CD4-positive, alpha-beta T cell treated with Interleukin-6 at 100 ng/mL for 8 hours (primary cell): ENCODE results near the gene KRTAP21-3.
"Not testable (repeated sequence)": the region's sequence is repeated elsewhere in the genome, so short reads cannot be mapped to it uniquely, and the experiment has no call there.

Source experiments
- DNase-seq: peaks from one replicate; pipeline ENCODE4 v3.0.0-alpha.2; 2020; ENCODE audit warnings: mixed read lengths, low spot score

KRTAP21-3 gene

GRCh38 chr21:30718239-30718909 is at the start of gene KRTAP21-3:
KRTAP21-3 (minus strand) TSS chr21:30718777; CDS start chr21:30718759, 18 bp downstream.
- no peak for DNase-seq

GRCh38 chr21:30760776-30761175 is 42.2 kb upstream of the KRTAP21-3 start:
- no peak for DNase-seq

GRCh38 chr21:30758306-30758705 is 39.7 kb upstream of the KRTAP21-3 start:
- no peak for DNase-seq

GRCh38 chr21:30755328-30755727 is 36.8 kb upstream of the KRTAP21-3 start, which contains the start of gene KRTAP21-1:
KRTAP21-1 (minus strand) TSS chr21:30755428; CDS start chr21:30755378, 50 bp downstream.
- DNase-seq = not testable (repeated sequence)

GRCh38 chr21:30747159-30747558 is 28.6 kb upstream of the KRTAP21-3 start, which contains the start of gene KRTAP21-2:
KRTAP21-2 (minus strand) TSS chr21:30747259; CDS start chr21:30747202, 57 bp downstream.
- no peak for DNase-seq

GRCh38 chr21:30740462-30740861 is 21.9 kb upstream of the KRTAP21-3 start:
- DNase-seq = no peak

GRCh38 chr21:30733026-30733425 is 14.4 kb upstream of the KRTAP21-3 start:
- DNase-seq = no peak

- DNase-seq = no peak
Measured at GRCh38 chr21:30726726-30727125, 8.1 kb upstream of the KRTAP21-3 start.

- no peak for DNase-seq
Measured at GRCh38 chr21:30719401-30719800, 824 bp upstream of the KRTAP21-3 start.

- DNase-seq = no peak
Measured at GRCh38 chr21:30717105-30717504, 1.5 kb downstream of the KRTAP21-3 start.

GRCh38 chr21:30714946-30715345 is 3.6 kb downstream of the KRTAP21-3 start:
- no peak for DNase-seq

- no peak for DNase-seq
Measured at GRCh38 chr21:30714456-30714855, 4.1 kb downstream of the KRTAP21-3 start.

- no peak for DNase-seq
Measured at GRCh38 chr21:30713766-30714165, 4.8 kb downstream of the KRTAP21-3 start.

GRCh38 chr21:30710499-30710898 is 8.1 kb downstream of the KRTAP21-3 start:
- no peak for DNase-seq

- no peak for DNase-seq
Measured at GRCh38 chr21:30707409-30707808, 11.2 kb downstream of the KRTAP21-3 start.

- no peak for DNase-seq
Measured at GRCh38 chr21:30695956-30696355, 22.6 kb downstream of the KRTAP21-3 start.

GRCh38 chr21:30689822-30690221 is 28.8 kb downstream of the KRTAP21-3 start:
- DNase-seq = no peak

GRCh38 chr21:30684506-30684905 is 34.1 kb downstream of the KRTAP21-3 start:
- DNase-seq = no peak

GRCh38 chr21:30680586-30680985 is 38.0 kb downstream of the KRTAP21-3 start:
- DNase-seq = no peak

- DNase-seq = no peak
Measured at GRCh38 chr21:30676737-30677136, 41.8 kb downstream of the KRTAP21-3 start.

- DNase-seq = no peak
Measured at GRCh38 chr21:30674312-30674711, 44.3 kb downstream of the KRTAP21-3 start.

- DNase-seq = no peak
Measured at GRCh38 chr21:30672985-30673650, 45.5 kb downstream of the KRTAP21-3 start.

GRCh38 chr21:30668776-30669175 is 49.8 kb downstream of the KRTAP21-3 start:
- DNase-seq = no peak
